Memory B cell (primary cell): ENCODE results near the gene FHIT.

Experiments used
- ATAC-seq: fragments of 150-1000 bp; cut with Tn5 transposase; 2 replicates; pipeline ENCODE4 v1.10.0; 2021; ENCODE audit warnings: low read depth, mild to moderate bottlenecking, moderate library complexity
- DNase-seq, 2 donors: peaks; one replicate each; pipeline ENCODE4 v3.0.0; 2022; ENCODE audit warnings: low spot score in 2 of 2
- H3K27ac Mint-ChIP-seq: one replicate; pipeline ENCODE4 v1.8.0; 2022; ENCODE audit warnings: mild to moderate bottlenecking, moderate library complexity, mixed read lengths
- H3K27me3 Mint-ChIP-seq: one replicate; pipeline ENCODE4 v1.8.0; 2022; ENCODE audit warnings: mixed read lengths
- H3K36me3 Mint-ChIP-seq: one replicate; pipeline ENCODE4 v1.8.0; 2022; ENCODE audit warnings: mild to moderate bottlenecking, mixed read lengths
- H3K4me1 Mint-ChIP-seq: one replicate; pipeline ENCODE4 v1.8.0; 2022; ENCODE audit warnings: mixed read lengths
- H3K4me3 Mint-ChIP-seq: one replicate; pipeline ENCODE4 v1.8.0; 2022; ENCODE audit warnings: mild to moderate bottlenecking, moderate library complexity, mixed read lengths
- H3K9me3 Mint-ChIP-seq: one replicate; pipeline ENCODE4 v1.8.0; 2022; ENCODE audit warnings: mixed read lengths

FHIT gene

DNA sequence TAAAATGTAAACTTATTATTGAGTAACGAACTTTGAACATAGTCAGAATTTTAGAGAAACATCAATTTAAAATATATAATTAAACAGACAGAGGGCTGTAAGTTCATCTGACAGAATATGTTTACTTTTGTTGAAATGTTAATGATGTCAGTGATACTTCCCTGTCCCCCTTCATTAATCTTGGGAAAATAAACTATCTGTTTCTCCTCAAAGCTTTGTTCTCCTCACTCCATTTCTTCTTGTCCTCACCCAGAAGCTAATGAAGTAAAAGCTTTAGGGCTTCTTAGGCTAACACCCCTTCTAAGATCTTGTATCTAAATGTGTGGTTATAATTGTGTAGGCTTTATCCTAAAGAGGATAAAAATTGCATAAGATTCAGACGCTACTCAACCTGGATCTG is 1031.8 kb downstream of the FHIT start:
- H3K4me3 Mint-ChIP-seq: no peak overlapping the region
- peaks cover 3% of the 10 kb centered on the region for H3K27me3 Mint-ChIP-seq
- no peaks in the 10 kb centered on the region for H3K36me3 Mint-ChIP-seq
- H3K27ac Mint-ChIP-seq: no peak overlapping the region
- no peak for ATAC-seq
- no peaks in the 10 kb centered on the region for H3K9me3 Mint-ChIP-seq
- no peaks in the 10 kb centered on the region for H3K4me1 Mint-ChIP-seq
- DNase-seq: no peak

GRCh38 chr3:60217156-60217911 is 1033.9 kb downstream of the FHIT start:
- H3K4me1 Mint-ChIP-seq: no peaks in the 10 kb centered on the region
- ATAC-seq (no peak), DNase-seq (no peak)
- H3K27ac Mint-ChIP-seq: no peak overlapping the region
- no peak overlapping the region for H3K4me3 Mint-ChIP-seq
- H3K9me3 Mint-ChIP-seq: no peaks in the 10 kb centered on the region
- H3K36me3 Mint-ChIP-seq: no peaks in the 10 kb centered on the region
- H3K27me3 Mint-ChIP-seq: no peaks in the 10 kb centered on the region

DNA sequence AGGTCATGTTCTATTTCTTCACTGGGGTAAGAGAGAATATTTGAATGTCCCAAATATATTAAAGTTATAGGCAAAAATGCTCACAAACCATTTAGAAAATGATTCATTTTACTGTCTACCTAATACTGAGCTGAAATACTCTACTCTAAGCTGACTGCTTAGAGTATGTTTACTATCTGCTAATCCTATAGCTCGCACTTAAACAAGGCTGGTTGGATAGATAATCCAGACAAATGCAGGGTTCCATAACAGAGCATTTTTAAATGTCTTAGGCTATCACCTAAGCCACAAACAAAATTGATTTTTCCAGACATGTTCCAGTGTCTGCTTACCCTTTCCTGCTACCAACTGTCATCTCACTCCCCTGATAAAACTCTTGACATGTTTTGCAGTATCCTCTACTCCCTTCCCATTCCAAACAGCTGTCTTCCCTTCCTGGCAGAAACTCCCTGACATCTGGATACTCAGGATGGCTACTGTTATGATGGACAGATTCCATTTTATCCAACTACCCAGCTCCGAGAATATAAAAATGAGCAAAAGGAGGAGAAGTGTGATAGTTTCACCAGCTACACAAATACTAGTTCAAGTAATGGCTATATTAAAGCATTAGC is 1034.7 kb downstream of the FHIT start:
- no peak overlapping the region for H3K4me3 Mint-ChIP-seq
- no peaks in the 10 kb centered on the region for H3K27me3 Mint-ChIP-seq
- H3K4me1 Mint-ChIP-seq: no peaks in the 10 kb centered on the region
- H3K9me3 Mint-ChIP-seq: no peaks in the 10 kb centered on the region
- H3K27ac Mint-ChIP-seq: no peak overlapping the region
- H3K36me3 Mint-ChIP-seq: no peaks in the 10 kb centered on the region
- no peak for ATAC-seq
- DNase-seq: no peak

- Mint-ChIP-seq H3K4me1 (no peaks in the 10 kb centered on the region), H3K27me3 (no peaks in the 10 kb centered on the region), H3K27ac (no peak overlapping the region), H3K4me3 (no peak overlapping the region), H3K36me3 (no peaks in the 10 kb centered on the region), H3K9me3 (no peaks in the 10 kb centered on the region)
- DNase-seq (no peak), ATAC-seq (no peak)
Observed at GRCh38 chr3:60215946-60216345, 1035.3 kb downstream of the FHIT start.

GRCh38 chr3:60207905-60208304 is 1043.3 kb downstream of the FHIT start:
- H3K4me1 Mint-ChIP-seq: no peaks in the 10 kb centered on the region
- no peak for ATAC-seq
- H3K27me3 Mint-ChIP-seq: peaks cover 6% of the 10 kb centered on the region

DNA sequence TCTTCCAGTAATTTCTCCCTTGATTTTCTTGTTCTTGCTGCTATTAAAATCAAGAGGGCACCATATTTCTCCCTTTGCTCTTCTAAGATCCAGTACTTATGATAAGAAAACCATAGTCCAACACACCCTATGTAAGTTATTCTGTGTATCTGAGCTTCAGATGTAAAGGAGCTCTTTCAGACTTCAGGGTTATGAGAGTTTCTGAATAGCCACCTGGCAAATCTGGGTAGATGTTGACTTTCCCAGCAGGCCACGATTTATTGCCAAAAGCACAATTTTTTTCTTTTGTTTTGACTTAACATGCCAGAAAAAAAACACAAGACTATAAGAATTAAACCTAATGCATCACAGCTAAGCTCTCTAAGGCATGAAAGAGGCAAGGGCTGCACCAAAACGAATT is 1045.0 kb downstream of the FHIT start:
- DNase-seq (no peak), ATAC-seq (no peak)
- Mint-ChIP-seq H3K9me3 (peaks cover 4% of the 10 kb centered on the region), H3K36me3 (peaks cover 3% of the 10 kb centered on the region), H3K4me1 (no peaks in the 10 kb centered on the region), H3K27ac (no peak overlapping the region), H3K4me3 (no peak overlapping the region), H3K27me3 (peaks cover 6% of the 10 kb centered on the region)

More at GRCh38 chr3:60207905-60208304, 1043.3 kb downstream of the FHIT start:
- H3K4me3 Mint-ChIP-seq: no peak overlapping the region
- peaks cover 3% of the 10 kb centered on the region for H3K36me3 Mint-ChIP-seq
- H3K27ac Mint-ChIP-seq: no peak overlapping the region
- DNase-seq: no peak
- peaks cover 4% of the 10 kb centered on the region for H3K9me3 Mint-ChIP-seq

GRCh38 chr3:60202052-60202726 is 1049.1 kb downstream of the FHIT start:
- H3K36me3 Mint-ChIP-seq: peaks cover 2% of the 10 kb centered on the region

GRCh38 chr3:60199306-60199705 is 1051.9 kb downstream of the FHIT start:
- no peak overlapping the region for H3K27ac Mint-ChIP-seq
- H3K27me3 Mint-ChIP-seq: peaks cover 2% of the 10 kb centered on the region
- ATAC-seq: no peak
- no peaks in the 10 kb centered on the region for H3K36me3 Mint-ChIP-seq
- H3K4me3 Mint-ChIP-seq: no peak overlapping the region
- DNase-seq: no peak
- peaks cover 1% of the 10 kb centered on the region for H3K9me3 Mint-ChIP-seq
- H3K4me1 Mint-ChIP-seq: no peaks in the 10 kb centered on the region

More at GRCh38 chr3:60202052-60202726, 1049.1 kb downstream of the FHIT start:
- Mint-ChIP-seq H3K27me3 (peaks cover 5% of the 10 kb centered on the region), H3K9me3 (peaks cover 3% of the 10 kb centered on the region), H3K4me3 (no peak overlapping the region), H3K27ac (no peak overlapping the region), H3K4me1 (no peaks in the 10 kb centered on the region)
- DNase-seq (no peak), ATAC-seq (no peak)

- DNase-seq: no peak
- no peak for ATAC-seq
- peaks cover 1% of the 10 kb centered on the region for H3K9me3 Mint-ChIP-seq
- no peaks in the 10 kb centered on the region for H3K4me1 Mint-ChIP-seq
- H3K27ac Mint-ChIP-seq: no peak overlapping the region
- H3K4me3 Mint-ChIP-seq: no peak overlapping the region
- no peaks in the 10 kb centered on the region for H3K27me3 Mint-ChIP-seq
- no peaks in the 10 kb centered on the region for H3K36me3 Mint-ChIP-seq
Observed at GRCh38 chr3:60198179-60198720, 1053.0 kb downstream of the FHIT start.

- no peaks in the 10 kb centered on the region for H3K36me3 Mint-ChIP-seq
- H3K27me3 Mint-ChIP-seq: peaks cover 3% of the 10 kb centered on the region
- H3K4me1 Mint-ChIP-seq: no peaks in the 10 kb centered on the region
- no peak overlapping the region for H3K4me3 Mint-ChIP-seq
- ATAC-seq: no peak
- H3K9me3 Mint-ChIP-seq: peaks cover 1% of the 10 kb centered on the region
- H3K27ac Mint-ChIP-seq: no peak overlapping the region
- DNase-seq: no peak
Observed at GRCh38 chr3:60192297-60193114, 1058.7 kb downstream of the FHIT start.

DNA sequence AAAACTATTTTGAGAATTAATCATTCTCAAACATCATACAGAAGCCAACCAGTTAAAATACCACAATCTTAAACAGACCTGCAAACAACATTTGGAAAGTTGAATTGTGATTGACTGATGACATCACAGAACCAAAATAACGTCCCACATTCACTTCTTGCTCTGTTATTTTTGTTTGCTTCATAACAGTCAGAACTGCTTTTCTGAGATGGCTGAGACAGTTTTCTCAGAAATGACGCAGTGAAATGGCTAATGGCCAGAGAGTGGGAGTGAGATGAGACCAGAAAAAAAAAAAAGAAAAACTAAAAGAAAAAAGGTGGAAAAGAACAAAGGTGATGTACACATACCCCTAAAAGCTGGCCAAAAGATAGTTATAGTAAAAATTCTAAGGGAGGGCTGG is 1061.2 kb downstream of the FHIT start:
- H3K27me3 Mint-ChIP-seq: peaks cover 3% of the 10 kb centered on the region
- no peak overlapping the region for H3K4me3 Mint-ChIP-seq
- no peaks in the 10 kb centered on the region for H3K9me3 Mint-ChIP-seq
- DNase-seq: no peak
- no peaks in the 10 kb centered on the region for H3K36me3 Mint-ChIP-seq
- ATAC-seq: no peak
- H3K27ac Mint-ChIP-seq: no peak overlapping the region
- H3K4me1 Mint-ChIP-seq: no peaks in the 10 kb centered on the region

- DNase-seq: no peak
- H3K27ac Mint-ChIP-seq: no peak overlapping the region
- peaks cover 3% of the 10 kb centered on the region for H3K27me3 Mint-ChIP-seq
- no peak for ATAC-seq
- H3K4me3 Mint-ChIP-seq: no peak overlapping the region
- H3K36me3 Mint-ChIP-seq: no peaks in the 10 kb centered on the region
- no peaks in the 10 kb centered on the region for H3K4me1 Mint-ChIP-seq
- no peaks in the 10 kb centered on the region for H3K9me3 Mint-ChIP-seq
Observed at GRCh38 chr3:60189304-60189703, 1061.9 kb downstream of the FHIT start.

GRCh38 chr3:60188803-60189202 is 1062.4 kb downstream of the FHIT start:
- H3K9me3 Mint-ChIP-seq: no peaks in the 10 kb centered on the region
- H3K27ac Mint-ChIP-seq: no peak overlapping the region
- no peak for ATAC-seq
- H3K4me3 Mint-ChIP-seq: no peak overlapping the region
- H3K36me3 Mint-ChIP-seq: no peaks in the 10 kb centered on the region
- H3K27me3 Mint-ChIP-seq: peaks cover 3% of the 10 kb centered on the region
- no peak for DNase-seq
- H3K4me1 Mint-ChIP-seq: no peaks in the 10 kb centered on the region

- Mint-ChIP-seq H3K27me3 (peaks cover 3% of the 10 kb centered on the region), H3K27ac (no peak overlapping the region), H3K36me3 (no peaks in the 10 kb centered on the region), H3K9me3 (no peaks in the 10 kb centered on the region), H3K4me3 (no peak overlapping the region), H3K4me1 (no peaks in the 10 kb centered on the region)
- no peak for DNase-seq
- no peak for ATAC-seq
Observed at GRCh38 chr3:60187343-60187742, 1063.9 kb downstream of the FHIT start.
